Pulmonary artery endothelial cell (primary cell): ENCODE data around the gene ROMO1. TPM values are rescaled to one million over a fixed set of nuclear protein-coding genes. Genes with fewer than 3 reads are reported as not detected.
"Not testable (repeated sequence)": the region's sequence is repeated elsewhere in the genome, so short reads cannot be mapped to it uniquely, and the experiment has no call there.

Experiments
- DNase-seq: peaks from one replicate; pipeline ENCODE4 v3.0.0-alpha.2; 2011; ENCODE audit warnings: low read depth, low spot score
- total RNA-seq: library from RNA; depleted of rRNA; stranded (reverse); fragments of >200 nt; gene quantifications from 2 replicates; pipeline ENCODE4 v1.2.3, GENCODE V29; 2014

ROMO1 gene
- total RNA-seq, 1 donor from 2014 or later: 266 TPM

DNA sequence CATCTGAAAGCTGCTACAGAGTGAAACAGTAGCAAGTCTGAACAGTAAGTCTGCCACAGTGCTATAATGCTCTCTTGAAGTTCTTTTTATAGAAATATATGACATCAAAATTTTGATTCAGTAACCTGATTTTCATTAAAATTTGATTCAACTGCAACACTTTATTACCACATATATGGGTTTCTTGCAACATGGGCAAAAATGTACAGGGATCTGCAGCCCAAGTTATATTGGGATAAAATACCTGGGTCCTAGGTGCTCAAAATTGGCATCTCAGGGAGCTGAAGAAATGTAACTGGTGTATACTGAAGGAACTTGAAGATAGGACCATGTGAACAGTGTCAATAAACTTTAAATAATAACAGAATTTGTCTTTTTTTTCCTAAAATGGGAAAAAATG is 10.8 kb downstream of the ROMO1 start:
- DNase-seq: no peak

DNA sequence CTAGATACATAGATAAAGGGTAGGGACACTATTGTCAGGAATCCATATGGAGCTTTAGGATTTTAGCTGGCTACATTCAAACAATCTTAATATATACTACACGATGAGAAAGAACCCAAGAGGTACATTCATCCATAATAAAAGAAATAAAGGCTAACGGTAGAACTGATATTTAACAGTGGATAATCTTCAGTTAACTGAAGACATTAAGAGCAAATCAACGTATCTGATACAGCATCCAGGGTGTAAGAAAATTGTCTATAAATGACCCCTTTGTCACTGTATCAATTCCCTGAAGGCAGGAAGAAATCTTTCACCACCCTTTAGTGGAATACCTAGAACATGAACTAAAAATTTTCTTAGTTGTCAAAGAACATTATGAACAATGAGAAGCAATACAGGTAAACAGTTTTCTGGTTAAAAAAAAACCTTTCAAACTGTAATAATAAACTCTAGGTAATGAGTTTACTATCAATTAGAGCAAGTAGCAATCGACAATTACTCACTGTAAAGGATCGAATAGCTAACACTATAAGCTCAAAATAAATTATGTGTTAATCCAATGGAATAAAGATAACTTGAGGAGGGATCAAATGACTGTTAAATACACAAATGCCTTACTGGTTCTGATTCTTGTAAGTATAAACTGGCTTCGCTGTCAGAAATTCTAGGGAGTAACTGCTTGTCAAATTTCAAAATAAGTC is 11.8 kb downstream of the ROMO1 start:
- no peak for DNase-seq

DNA sequence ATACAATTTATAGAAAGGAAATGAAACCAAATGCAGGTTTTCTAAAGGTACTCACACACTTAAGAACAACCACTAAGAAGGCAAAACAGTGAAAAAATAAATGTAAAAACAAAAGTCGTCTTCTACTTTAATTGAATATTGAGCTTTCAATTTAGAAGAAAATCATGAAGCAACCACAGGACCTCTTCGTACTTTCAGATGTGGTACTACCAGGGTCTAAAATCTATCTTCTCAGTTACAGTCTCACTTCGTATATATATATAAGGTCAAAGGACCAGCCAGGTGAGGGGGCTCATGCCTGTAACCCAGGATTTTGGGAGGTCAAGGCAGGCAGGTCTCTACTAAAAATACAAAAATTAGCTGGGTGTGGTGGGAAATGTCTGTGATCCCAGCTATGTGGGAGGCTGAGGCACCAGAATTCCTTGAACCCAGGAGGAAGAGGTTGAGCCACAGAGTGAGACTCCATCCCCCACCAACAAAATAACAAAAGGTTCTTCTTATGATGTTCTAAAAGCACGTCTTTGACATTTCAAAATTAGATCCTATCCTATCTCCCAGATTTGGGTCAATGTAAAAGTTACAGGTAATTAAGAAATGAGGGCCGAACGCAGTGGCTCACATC is 12.5 kb downstream of the ROMO1 start:
- no peak for DNase-seq

DNA sequence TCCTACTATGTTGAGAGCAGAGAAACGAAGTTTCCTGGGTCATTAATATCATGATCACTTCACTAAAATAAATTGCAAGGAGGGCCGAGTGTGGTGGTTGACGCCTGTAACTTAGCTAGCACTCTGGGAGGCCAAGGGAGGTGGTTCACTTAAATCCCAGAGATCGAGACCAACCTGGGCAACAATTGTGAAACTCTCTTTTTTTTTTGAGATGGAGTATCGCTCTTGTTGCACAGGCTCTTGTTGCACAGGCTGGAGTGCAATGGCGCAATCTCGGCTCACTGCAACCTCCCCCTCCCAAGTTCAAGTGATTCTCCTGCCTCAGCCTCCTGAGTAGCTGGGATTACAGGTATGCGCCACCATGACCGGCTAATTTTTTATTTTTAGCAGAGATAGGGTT is 13.9 kb downstream of the ROMO1 start:
- not testable (repeated sequence) for DNase-seq

DNA sequence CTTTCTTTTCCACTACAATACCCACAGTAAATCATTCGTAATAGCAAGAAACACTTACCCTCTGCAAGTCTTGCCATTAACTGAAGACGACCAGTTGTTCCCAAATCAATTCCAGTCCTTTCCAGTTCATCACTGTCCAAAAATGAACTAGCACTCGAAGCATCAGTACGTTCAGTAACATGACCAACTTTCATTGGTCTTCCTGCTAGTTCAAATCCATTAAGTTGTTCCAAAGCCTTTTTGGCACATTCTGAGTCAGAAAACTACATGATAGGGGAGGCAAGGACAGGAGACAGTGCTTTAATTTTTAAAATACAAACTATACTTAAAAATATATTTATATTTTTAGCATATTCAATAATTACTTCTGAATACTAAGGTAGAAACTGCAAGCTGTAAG is 14.9 kb downstream of the ROMO1 start:
- DNase-seq: no peak

DNA sequence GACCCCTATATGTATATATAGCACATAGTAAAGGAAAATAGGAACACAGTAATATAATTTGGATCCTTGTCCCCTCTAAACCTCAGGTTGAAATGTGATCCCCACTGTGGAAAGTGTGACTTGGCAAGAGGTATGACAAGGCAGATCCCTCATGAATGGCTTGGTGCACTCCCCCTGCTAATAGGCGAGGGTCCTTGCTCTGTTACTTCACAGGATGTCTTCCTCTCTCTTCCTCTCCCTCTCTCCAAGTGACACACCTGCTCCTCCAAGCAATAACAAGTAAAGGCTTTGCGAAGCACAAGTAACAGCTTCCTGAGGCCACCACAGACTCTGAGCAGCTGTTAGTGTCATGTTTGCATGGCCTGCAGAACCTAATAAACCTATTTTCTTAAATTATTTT is 16.4 kb downstream of the ROMO1 start:
- DNase-seq: no peak

DNA sequence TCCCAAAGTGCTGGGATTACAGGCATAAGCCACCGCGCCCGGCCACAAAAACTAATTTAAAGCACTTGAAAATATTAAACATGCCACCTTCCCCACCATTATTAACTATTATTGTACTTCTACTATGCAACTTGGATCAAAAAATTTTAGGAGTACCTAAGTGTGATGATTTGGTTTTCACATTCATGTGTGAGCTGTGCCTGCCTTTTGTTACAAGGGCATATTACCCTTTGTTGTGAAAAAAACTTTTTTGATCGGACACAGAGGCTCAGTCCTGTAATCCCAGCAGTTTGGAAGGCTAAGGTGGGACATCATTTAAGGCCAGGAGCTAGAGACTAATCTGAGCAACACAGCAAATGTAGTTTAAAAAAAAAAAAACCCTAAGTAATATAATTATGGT is 17.1 kb downstream of the ROMO1 start:
- no peak for DNase-seq

DNA sequence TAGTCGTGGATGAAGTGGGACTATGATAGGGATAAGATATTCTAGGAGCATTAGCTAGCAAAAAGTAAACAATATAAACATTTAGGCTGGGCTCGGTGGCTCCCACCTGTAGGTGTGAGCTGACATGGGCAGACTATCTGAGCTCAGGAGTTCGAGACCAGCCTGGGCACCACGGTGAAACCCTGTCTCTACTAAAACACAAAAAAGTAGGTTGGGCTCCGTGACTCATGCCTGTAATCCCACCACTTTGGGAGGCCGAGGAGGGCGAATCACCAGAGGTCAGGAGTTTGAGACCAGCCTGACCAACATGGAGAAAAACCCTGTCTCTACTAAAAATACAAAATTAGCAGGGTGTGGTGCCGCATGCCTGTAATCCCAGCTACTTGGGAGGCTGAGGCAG is 19.1 kb downstream of the ROMO1 start:
- DNase-seq: not testable (repeated sequence)

DNA sequence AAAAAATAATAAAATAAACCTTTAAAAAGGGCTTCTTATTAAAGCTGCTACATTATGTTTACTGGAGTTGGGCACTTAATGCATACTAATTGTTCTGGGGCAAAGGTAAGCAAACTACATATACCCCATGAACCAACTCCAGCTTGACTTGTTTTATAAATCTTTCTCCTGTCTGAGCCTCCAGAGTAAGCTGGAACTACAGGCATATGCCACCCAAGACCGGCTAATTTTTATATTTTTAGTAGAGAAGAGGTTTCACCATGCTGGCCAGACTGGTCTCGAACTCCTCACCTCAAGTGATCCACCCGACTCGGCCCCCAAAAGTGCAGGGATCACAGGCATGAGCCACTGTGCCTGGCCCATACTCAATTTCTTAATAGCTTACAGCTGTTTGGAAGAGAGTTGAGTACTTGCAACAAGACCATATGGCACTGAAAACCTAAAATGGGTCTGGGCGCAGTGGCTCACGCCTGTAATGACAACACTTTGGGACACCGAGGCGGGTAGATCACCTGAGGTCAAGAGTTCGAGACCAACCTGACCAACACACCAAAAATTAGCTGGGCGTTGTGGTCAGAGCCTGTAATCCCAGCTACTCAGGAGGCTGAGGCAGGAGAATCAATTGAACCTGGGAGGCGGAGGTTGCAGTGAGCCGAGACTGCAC is 19.9 kb downstream of the ROMO1 start:
- no peak for DNase-seq

DNA sequence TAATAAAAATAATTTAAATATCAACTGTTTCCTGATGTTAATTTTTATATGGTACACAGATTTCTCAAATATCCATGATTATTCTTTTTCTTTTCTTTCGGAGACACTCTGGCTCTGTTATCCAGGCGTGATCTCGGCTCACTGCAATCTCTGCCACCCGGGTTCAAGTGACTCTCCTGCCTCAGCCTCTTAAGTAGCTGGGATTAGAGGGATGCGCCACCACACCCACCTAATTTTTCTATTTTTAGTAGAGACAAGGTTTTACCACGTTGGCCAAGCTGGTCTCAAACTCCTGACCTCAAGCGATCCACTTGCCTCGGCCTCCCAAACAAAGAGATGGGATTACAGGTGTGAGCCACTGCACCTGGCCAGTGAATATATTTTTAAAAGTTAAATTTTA is 20.5 kb downstream of the ROMO1 start:
- no peak for DNase-seq

DNA sequence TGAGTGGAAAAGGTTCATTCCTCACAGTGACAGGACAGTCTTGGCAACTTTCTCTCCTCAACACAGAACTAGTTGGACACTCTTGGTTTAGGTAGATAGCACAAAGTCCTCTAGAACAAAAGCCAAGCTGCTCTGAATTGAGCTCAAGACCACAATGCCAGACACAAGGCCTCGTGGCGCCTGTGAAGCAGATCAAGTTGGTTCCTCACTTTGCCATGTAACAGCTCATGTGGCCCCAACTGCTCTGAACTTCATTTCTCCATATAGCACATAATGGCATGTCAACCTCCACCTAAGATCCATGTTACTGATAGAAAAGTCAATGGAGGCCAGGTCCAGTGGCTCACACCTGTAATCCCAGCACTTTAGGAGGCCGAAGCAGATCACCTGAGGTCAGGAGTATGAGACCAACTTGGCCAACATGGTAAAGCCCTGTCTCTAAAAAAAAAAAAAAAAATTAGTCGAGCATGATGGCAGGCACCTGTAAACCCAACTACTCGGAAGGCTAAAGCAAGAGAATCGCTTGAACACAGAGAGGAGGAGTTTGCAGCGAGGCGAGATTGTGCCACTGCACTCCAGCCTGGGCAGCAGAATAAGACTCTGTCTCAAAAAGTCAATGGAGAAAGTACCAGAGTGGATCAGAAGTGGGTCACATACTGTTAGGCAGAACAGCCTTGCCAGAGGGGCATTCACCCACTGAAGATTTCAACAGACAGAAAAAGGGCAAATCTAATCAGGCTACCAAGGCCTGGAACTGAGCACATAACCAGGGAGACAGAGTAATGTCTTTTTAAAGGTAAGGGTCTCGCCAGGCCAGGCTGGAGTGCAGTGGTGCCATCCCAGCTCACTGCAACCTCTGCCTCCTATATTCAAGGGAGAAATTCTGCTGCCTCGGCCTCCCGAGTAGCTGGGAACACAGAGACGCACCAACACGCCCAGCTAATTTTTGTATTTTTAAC is 21.2 kb downstream of the ROMO1 start:
- no peak for DNase-seq

DNA sequence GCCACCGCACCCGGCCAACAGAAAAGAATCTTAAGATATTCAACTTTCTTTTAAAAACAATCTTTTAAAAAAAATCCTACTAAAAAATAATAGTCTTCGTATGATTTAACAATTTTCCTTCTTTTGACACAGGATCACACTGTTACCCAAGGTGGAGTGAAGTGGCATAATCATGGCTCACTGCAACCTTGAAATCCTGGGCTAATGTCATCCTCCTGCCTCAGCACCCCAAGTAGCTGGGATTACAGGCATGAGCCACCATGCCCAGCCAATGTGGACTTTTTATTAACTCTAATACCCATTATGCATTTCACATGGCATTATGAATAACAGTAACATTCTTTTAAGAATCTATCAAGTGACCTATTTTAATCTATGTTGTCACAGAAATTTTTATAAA is 22.0 kb downstream of the ROMO1 start:
- no peak for DNase-seq

DNA sequence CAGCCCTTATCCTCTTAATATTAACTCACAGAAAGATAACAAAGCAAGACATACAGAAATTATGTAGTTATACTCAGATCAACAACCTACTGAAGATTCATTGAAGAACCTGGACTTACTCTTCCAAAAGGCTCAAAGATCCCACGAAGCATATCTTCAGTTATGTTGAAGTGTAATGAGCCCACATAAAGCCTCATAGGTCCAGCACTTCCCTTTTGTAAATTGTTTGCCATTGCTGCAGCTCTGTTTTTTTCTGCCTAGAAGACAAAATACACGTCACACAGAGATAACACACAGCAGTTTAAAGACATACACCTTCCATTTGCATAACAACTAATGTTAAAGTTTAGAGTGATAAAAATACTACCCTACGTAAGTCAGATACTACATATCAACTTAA is 22.4 kb downstream of the ROMO1 start:
- no peak for DNase-seq

DNA sequence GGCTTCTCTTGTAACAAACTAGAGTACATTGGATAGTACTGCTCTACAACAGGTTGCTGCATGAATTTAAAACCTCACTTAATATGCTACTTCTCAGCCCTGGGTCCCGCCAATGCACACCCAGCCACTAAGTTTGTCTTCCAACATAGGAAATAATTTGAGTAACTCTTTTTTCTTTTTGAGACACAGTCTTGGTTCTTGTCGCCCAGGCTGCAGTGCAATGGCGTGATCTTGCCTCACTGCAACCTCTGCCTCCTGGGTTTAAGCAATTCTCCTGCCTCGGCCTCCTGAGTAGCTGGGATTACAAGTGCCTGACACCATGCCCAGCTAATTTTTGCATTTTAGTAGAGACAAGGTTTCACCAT is 24.1 kb downstream of the ROMO1 start:
- DNase-seq: not testable (repeated sequence)

DNA sequence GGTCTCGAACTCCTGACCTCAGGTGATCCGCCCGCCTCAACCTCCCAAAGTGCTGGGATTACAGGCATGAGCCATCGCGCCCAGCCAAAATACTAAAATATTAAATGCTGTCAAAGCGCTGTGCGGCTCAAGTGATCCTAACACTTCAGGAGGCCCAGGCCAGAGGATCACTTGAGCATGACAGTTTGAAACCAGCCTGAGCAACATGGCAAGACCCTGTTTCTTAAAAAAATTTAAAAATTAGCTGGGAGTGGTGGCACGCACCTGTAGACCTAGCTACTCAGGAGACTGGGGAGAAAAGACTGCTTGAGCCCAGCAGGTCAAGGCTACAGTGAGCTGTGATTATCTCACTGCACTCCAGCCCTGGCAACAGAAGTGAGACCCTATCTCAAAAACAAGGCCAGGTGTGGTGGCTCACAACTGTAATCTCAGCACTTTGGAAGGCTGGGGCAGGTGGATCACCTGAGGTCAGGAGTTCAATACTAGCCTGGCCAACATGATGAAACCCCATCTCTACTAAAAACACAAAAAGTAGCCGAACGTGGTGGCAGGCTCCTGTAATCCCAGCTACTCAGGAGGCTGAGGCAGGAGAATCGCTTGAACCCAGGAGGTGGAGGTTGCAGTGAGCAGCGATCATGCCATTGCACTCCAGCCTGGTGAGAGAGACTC is 24.6 kb downstream of the ROMO1 start:
- DNase-seq: not testable (repeated sequence)

DNA sequence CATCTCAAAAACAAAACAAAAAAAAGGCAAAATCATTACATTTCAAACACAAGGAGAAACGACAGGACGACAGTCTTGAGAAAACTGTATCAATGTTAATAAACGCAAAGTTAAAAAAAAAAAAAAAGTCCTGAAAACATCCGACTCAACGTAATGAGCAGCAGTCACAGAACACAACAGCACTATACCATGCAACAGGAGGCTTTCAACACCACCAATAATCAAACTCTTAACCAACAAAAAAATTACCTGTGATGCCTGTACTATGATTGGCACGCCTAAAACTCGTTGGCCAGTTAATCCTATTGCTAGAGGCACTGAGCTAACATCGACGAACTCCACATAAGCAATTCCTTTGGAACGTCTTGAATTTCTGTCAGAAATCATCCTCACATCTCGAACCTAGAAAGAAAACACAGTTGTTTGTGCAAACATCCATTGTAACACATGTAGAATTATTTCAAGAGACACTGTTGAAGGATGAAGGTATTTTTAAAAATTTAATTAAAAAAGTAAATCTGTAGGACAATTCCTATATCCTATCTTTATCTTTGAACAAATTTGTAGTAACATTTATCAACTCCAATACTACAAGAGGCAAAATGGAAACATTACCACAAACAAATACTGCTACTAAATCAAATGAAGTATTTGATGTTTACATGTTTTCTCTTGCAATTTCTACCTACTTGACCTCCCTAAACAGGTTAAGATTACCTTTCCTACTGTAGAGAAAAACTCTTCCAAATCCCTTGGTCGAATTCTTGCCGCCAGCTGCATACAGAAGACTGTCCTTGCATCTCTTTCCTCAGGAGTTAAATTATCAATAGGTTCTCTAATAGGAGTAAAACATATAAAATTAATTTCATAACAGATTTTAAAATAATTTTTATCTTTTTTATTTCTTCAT is 25.4 kb downstream of the ROMO1 start:
- no peak for DNase-seq

DNA sequence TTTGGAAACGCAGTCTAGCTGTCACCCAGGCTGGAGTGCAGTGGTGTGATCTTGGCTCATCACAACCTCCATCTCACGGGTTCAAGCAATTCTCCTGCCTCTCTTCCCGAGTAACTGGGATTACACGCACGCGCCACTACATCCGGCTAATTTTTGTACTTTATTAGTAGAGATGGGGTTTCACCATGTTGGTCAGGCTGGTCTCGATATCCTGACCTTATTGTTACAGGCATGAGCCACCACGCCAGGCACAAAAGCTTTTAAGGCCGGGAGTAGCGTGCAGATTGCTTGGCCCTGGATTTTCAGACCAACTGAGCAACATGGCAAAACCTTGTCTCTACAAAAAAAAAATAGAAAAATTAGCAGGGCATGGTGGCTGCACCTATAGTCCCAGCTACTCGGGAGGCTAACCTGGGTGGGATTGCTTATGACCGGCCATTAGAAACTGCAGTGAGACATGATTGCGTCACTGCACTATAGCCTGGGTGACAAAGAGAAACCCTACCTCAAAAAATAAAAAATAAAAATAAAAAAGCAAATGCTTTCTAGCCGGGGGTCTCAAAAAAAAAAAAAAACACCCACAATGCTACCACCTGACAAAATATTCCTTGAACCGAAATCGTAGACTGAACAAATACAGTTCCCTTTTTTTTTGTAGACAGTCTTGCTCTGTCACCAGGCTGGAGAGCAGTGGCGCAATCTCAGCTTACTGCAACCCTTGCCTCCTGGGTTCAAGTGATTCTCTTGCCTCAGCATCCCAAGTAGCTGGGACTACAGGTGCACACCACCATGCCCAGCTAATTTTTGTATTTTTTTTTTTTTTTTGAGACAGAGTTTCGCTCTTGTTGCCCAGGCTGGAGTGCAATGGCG is 27.9 kb downstream of the ROMO1 start:
- no peak for DNase-seq

DNA sequence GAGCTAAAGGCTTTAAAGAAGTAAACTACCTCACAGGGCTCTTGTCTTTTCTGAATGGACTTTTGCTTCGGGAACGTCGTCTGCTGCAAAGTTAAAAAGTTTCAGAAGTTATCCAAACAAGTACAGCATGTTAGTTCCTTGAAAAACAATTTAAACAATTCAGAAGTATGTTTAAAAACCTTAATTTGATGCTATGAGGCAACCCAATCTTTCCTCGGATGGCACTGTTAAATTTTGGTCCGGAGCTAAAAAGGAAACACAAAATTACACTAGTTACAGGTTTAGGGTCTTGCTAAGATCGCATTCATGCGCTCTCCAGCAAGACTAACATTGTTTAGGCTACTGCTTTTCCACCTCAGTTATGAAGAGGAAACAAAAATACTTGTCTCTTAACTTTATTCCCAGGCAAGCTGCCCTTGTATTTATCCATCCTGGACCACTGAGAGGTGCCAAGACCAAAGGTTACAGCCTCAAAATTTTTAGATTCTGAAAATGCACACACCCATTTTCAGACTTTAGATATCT is 30.1 kb downstream of the ROMO1 start:
- DNase-seq: no peak
